NOMO-1 treated with DMSO at 0.1 percent for 48 hours (cell line): Measurements from ENCODE around the gene SLC35E1.

ENCODE experiments used
- DNase-seq: peaks from one replicate; lab custom pipeline; 2025; ENCODE audit not compliant: unreplicated experiment; lab: John Stamatoyannopoulos, UW

SLC35E1 gene

DNA sequence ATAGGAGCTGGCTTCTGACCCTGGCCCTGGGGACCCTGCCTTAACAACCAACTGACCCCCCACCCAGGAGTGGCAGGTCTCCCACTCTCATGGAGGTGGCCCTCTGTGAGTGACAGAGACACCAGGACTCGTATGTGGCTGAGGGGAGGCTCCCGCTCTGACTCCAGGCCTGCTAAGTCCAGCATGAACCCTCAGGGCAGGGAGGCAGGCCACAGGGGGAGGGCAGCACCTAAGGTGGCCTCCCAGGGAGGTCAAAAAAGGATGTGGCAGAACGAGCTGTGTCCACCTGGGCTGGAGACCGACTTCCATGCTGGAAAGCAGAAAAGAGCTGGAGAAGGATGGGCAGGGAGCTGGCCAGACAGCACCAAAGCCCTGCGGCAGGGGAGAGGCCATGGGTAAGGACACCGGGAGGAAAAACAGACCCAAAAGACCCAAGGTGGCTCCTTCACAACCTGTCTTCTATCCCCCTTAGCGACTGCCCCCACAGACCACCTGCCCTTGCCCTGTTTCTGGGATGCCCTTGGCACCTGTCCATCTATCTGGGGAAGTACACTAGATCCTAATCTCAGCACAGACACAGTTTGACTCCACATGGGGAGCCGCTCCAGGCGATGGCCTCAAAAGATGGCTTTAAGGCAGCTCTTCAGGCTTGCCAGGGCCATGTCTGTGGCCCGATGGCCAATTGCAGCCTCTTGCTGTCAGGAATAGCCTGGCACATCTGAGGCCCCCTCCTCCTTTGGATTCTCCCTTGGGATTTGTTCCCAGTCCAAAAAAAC lies 10.5 kb upstream of the SLC35E1 start:
- no peak for DNase-seq

DNA sequence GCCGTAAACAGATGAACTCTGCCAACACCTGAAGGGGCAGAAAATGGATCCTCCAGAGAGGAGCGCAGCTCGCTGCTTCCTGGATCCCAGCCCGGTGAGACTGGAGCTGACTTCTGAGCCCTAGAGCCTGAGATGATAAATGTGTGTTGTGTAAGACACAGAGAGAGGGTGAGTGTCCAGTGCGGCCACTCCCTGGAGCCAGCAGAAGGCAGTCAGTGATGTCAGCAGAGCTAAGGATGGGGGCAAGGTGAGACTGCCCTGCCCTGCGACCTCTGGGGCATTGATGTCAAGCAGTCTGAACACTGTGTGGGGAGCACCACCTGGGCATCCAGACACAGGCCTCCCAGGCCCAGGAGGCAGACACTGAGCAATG lies 9.7 kb upstream of the SLC35E1 start:
- no peak for DNase-seq

- DNase-seq, result no peak
These were observed 9.1 kb upstream of the SLC35E1 start for GRCh38 chr19:16581145-16581970.

GRCh38 chr19:16579381-16579780 lies 7.2 kb upstream of the SLC35E1 start:
- DNase-seq, result no peak

GRCh38 chr19:16577531-16577985 lies 5.3 kb upstream of the SLC35E1 start:
- no peak for DNase-seq

- DNase-seq, result no peak
These were observed 4.7 kb upstream of the SLC35E1 start for GRCh38 chr19:16576690-16577530.

DNA sequence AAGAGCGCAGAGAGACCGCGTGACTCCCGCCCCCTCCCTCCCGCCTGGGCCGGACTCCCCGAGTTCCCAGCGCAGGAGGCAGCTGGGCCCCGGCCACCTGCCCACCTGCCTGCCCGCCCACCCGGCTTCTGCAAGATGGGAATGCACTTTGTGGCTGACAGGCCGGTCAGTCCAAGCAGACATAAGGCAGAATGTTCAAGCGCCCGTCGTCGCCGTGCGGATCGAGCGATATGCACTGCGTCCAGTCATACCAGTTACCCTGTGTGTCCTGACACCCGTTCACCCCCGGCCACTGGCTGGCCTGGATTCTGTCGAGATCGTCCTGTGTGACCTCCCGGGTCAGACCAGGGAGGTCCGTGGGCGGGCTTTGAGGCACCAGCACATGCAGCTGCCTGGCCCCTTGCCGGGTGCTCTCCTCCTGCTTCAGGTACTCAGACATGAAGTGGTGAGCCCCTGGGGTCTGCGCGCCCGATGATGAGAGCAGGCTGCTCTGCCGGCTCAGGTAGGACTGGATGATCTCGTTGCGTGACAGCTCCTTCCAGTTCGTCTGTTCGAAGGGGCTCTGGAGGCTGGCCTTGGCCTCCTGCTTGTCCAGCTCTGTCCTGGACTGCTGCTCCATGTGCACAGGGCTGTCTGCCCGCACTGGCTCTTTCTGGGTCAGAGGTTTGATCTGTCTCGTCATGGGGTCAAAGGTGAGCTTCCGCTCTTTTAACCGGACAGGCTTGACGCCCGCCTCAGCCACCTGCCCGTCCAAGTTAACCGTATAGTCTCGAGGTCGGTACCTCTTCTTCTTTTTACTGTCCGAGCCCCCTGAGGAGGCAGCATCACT lies 3.9 kb upstream of the SLC35E1 start:
- DNase-seq, result no peak

DNA sequence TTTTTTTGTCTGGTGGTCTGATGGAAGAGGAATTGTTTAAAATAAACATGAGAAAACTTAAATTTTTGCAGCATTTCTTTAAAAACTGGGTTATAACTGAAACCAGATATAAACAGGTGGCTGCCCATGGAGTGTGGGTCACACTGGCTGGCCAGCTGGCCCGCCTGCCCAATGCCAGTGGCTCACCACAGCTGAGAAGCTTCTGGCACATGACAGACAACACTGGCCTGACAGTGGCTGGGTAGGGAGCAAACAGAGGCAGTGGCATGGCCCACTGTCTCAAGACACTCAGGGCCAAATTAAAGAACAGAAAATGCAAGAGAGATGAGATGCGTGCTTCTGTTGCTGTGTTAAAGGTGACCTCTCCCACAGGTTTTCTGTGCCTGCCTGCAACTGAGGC lies 3.1 kb upstream of the SLC35E1 start:
- no peak for DNase-seq

- no peak for DNase-seq
These were observed 1.7 kb upstream of the SLC35E1 start for GRCh38 chr19:16573925-16574324.

DNA sequence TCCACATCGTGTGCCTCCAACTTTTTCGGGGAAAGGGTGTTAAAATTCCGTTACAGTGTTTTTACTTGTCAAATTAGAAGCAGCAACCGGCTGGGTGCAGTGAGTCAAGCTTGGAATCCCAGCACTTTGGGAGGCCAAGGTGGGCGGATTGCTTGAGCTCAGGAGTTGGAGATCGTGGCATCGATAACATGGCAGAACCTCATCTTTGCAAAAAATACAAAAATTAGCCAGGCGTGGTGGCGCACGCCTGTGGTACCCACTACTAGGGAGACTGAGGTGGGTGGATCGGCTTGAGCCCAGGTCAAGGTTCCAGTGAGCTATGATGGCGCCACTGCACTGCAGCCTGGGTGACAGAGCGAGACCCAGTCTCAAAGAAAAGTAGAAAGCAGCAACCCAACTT lies 1.1 kb upstream of the SLC35E1 start:
- DNase-seq, result no peak

DNA sequence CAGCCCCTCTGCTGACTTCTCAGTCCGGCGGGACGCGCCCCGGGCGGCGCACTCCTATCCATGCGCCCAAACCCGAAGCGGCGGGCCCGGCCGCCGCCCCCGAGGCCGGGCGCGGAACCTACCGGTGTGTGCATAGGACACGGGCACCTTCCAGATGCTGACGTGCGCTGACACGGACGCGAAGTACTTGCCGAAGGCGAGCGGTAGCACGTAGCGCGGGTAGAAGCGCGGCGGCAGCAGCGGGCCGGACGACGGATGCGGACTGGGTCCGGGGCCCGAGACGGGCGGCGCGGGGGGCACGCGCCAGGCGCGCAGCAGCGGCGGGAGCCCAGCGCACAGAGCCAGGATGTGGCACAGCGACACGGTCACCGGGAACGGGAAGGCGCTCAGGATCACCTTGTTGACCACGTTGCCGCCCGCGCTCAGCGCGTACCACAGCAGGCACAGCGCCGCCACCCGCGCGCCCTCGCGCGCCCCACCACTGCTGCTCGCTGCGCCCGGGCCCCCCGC lies 338 bp downstream of the SLC35E1 start:
- peak; percentile 18 for DNase-seq

DNA sequence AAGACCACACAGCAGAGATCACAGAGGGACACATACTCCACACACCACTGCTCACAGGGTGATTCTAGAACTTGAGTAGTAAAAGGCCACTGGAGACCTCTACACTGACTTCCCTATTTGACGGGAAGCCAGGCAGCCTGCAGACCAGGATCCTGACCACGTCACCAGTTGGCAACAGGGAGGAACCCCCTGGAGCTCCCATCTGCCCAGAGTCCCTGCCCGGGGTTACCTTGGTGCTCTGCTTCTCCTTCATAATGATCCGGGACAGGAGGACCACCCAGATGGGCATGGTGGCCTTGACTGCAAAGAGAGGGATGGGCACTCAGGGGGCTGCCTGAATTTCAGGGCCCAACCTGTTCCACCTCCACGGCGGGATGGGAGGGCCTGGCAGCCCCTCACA lies 932 bp downstream of the SLC35E1 start:
- DNase-seq, result peak; percentile 46

DNA sequence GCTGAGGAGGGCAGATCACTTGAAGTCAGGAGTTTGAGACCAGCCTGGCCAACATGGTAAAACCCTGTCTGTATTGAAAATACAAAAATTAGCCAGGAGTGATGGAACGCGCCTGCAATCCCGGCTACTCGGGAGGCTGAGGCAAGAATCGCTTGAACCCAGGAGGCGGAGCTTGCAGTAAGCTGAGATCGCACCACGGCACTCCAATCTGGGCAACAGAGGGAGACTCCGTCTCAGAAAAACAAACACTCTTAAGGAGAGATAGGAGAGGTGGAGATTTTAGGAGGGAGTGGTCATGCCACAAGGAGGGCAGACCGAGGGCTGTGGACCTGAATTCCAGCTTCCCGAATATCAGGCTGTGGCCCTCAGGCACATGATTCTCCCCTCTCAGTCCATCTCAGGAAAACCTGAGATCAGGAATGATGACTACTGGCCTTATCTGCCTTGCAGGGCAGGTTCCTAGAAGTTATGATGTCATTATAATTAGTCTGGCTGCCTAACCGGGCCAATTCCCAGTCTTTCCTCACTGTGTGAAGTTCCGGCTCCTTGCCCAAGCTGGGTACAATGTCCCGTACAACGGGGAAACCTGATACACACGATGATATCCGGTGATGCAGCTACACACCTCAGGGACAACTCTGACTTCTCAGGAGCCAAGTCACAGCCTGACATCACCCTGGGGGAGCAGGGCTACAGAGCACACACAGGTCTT lies 2.5 kb downstream of the SLC35E1 start:
- no peak for DNase-seq

- DNase-seq, result no peak
These were observed 5.5 kb downstream of the SLC35E1 start for GRCh38 chr19:16566702-16567101.

DNA sequence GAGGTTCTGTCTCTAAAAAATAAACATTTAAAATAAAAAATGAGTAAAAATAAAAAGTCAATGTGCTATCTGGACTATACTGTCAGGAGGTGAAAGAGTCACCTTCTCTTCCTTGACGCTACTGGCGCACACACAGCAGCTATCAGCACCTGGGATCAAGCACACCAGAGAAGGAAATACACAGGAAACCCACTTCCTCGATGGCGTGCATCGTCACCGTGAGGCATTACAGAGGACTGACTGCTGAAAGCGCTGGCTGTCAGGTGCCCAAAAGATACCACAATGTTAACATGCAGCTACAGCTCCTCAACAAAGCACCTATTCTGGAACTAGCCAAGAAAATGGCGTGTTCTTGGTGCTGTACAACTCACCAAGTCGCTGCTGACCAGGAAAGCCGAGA lies 6.1 kb downstream of the SLC35E1 start:
- DNase-seq, result no peak

DNA sequence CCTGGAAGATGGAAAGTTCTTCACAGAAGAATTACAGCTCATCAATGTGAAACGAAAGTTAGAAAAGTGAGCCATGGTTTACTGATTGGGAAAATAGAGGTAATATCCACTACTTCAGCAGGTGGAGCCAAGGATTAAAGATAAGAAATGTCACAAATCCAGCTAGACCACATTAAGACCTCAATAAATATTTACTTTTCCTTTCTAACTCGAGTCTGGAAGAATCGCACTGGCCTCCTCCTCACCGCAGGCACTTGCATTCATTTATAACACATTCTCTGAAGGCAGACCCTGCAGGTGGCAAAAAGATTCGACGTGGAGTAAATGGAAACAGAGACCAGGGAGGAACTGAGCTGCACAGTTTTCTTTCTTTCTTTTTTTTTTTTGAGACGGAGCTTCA lies 7.4 kb downstream of the SLC35E1 start:
- no peak for DNase-seq

DNA sequence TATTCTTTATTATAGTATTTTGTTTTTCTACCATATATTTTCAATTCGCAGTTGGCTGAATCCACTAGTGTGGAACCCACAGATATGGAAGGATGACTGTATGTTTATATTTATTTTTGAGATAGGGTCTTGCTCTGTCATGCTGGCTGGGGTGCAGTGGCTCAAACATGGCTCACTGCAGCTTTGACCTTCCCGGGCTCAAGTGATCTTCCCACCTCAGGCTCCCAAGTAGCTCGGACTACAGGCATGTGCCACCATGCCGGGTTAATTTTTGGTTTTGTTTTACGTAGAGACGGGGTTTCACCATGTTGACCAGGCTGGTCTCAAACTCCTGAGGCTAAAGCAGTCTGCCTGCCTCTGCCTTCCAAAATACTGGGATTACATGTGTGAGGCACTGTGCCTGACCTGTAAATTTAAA lies 9.6 kb downstream of the SLC35E1 start:
- DNase-seq, result no peak

DNA sequence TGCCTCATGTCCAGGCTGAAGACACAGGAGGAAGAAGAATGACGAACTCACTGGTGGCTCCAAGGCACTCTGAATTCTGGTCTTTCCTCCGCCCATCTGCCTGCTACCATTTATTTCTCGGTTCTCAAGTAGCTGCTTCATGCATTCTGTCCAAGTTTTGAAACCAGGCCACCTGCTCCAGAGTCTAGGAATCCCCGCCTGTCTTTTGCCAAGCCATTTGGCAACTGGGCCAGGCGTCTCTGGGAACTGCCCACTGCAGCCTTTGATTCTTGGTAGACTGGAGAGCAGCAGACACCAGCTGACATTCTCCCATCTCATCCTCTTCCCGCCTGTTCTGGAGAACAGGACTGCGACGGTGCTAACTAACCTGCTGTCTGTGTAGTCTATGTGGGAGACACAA lies 10.8 kb downstream of the SLC35E1 start:
- no peak for DNase-seq

GRCh38 chr19:16559780-16560276 lies 12.4 kb downstream of the SLC35E1 start:
- no peak for DNase-seq

GRCh38 chr19:16554776-16555175 lies 17.4 kb downstream of the SLC35E1 start:
- DNase-seq, result no peak
